H4 (cell line): ENCODE measurements around the gene GARS1. TPM values are rescaled to one million over a fixed set of nuclear protein-coding genes. Genes with fewer than 3 reads are reported as not detected.
"Not testable (repeated sequence)": the region's sequence is repeated elsewhere in the genome, so short reads cannot be mapped to it uniquely, and the experiment has no call there.

Experiments used
- DNase-seq: peaks from one replicate; pipeline ENCODE4 v3.0.0-alpha.2; 2015; ENCODE audit warnings: low spot score
- total RNA-seq: library from RNA; depleted of rRNA; stranded (reverse); fragments of >200 nt; shearing (Covaris generic); gene quantifications from 2 replicates; pipeline ENCODE4 v1.2.3, GENCODE V29; 2014

Gene GARS1
- total RNA-seq, 1 experiment from 2014 or later, result 405 TPM

DNA sequence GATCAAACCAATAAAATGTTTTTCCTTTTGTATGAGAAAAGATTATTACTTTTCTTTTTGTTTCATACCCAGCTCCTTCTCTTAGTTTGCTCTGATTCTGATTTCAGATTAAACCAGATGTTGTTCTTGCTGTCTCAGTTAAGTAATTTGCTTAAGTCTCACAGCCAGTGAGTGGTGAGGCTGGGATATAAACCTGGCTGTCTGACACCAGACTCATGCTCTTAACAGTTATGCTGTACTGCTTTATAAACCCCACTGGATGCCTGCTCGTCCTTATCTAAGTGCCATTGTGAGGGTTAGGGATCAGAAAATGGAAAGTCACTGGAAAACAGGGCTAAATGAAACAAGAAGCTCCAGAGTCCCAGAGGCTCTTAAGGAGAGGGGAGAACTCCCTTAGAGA is 24.3 kb downstream of the GARS1 start:
- no peak for DNase-seq

DNA sequence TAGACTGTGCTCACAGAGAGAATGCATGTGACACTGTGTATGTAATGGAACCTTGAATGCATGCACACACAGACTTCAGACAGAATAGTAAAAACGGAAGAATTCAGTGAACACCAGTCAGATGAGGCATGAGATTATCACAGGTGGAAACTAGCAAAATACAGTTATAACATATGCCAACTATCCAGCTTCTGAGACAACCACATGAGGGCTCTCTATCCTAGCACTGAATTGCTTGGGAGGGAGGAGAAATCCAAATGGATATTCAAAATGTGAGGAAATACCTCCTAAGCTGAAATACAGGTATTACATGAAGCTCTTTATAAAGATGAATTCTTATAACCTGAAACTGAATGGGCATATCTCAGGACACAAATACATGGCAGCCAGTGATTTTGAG is 30.6 kb downstream of the GARS1 start:
- DNase-seq, result no peak

DNA sequence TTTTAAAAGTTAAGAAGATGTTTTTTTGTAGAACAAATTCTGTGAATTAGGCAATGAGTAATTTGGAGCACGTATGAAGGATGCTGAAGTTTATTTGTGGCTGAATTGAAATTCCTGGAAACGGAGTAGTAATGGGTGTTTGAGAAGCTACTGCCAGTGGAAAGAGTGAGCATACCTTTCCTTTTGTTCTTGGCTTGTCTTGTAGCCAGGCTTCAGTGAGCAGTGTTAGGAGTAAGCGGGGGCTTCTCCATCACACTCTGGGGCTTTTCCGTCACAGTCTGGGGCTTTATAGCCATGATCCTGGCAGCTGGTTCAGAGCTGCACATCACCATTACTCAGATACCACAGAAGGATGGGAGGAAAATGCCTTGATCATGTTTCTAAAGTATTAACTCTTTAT is 32.3 kb downstream of the GARS1 start:
- no peak for DNase-seq

DNA sequence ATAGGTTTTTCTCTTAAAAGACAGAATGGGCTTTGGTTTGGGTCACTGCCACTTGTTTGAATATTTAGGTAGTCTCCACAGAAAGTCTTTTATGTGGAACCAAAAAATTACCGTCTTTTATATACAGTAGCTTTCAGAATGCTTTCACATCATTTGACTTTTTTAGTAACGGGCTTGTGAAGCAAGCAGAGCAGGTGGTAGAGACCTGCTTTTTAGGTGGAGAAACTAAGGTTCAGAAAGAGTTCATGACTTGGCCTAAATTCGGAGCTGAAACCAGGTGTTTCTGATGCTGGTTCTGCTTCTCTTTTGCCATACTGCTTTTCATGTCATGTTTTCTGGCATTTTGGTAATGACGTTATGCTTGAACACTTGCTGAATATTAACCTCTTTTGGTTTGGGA is 36.3 kb downstream of the GARS1 start:
- no peak for DNase-seq

DNA sequence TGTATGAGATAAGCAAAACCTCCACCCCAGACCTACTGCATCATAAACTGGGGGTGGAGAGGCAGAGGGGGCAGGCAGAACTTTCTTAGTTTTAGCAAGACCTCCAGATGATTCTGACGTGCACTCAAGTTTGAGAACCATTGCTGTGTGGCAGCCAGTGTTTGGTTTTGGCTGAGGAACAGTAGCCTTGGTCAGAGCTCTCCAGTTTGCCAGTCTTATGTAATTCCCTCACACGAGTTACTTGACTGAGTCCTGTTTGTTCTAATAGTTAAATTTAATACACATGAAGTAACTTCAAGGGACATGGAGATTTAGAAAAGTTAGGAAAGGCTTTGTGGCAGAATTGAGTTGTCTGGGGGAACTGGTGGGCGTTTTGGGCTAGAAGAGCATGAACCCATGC is 38.5 kb downstream of the GARS1 start:
- DNase-seq, result no peak

DNA sequence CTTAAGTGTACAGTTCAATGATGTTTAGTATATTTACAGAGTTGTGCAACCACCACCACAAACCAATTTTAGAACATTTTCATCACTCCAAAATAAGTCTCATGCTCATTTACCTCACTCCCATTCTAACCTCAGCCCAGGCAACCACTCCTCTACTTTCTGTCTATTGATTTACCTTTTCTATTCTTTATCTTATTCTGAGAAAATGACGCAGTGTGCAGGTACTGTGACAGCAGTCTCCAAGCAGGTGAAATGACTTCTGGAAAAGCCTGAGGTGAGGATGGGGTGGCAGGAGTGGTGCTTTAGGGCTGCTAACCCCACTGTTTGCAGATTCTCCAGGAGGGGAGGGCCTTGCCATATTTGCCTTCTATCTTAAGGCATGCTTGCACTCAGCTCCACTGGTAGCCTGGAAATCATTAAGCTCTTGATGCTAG is 39.5 kb downstream of the GARS1 start:
- DNase-seq, result no peak

DNA sequence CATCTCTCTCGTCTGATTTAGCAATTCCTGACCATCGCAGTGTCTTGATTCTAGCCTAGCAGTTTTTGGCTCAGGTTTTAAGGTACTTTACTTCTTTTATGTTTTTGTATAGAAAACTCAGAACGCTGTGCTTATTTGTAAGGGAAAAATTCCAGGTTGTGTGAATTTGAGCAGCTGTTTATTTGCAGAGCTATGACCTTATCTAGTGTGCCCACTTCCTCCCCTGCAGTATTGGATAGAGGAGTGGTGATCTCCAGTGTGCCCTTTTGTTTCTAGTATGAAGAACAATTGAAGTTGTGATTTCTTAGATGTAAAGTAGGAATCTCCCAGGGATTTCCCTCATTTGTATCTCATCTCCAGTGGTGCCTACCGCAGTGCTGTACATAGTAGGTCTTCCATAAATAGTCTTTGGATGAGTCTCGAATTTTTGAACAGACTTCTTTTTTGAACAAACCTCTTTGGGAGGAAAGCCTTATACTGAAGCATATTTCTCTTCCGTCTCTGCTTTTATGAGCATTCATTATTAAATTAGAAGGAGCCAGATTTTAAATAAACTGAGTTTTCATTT is 40.0 kb downstream of the GARS1 start:
- DNase-seq, result no peak

DNA sequence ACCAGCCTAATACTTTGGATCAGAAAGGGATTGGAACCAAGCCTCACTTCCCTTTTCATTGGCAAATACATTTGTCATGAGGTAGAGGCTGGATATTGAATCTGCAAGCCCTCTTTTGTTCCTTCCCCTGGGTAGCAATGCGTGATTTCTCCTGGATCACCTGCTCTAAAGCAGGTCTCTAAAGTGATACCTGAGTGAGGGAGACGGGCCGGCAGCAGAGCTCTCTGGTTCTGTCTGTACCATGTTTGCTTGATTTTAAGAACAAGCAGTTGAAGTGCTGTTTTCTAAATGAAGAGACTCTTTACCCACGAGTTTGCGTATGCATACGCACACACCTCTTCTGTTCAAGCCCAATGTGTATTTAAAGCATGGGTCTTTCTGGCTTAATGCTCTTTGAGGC is 41.1 kb downstream of the GARS1 start:
- DNase-seq, result no peak

DNA sequence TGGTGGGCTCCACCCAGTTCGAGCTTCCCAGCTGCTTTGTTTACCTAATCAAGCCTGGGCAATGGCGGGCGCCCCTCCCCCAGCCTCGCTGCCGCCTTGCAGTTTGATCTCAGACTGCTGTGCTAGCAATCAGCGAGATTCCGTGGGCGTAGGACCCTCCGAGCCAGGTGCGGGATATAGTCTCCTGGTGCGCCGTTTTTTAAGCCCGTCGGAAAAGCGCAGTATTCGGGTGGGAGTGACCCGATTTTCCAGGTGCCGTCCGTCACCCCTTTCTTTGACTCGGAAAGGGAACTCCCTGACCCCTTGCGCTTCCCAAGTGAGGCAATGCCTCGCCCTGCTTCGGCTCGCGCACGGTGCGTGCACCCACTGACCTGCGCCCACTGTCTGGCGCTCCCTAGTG is 47.6 kb downstream of the GARS1 start:
- not testable (repeated sequence) for DNase-seq

DNA sequence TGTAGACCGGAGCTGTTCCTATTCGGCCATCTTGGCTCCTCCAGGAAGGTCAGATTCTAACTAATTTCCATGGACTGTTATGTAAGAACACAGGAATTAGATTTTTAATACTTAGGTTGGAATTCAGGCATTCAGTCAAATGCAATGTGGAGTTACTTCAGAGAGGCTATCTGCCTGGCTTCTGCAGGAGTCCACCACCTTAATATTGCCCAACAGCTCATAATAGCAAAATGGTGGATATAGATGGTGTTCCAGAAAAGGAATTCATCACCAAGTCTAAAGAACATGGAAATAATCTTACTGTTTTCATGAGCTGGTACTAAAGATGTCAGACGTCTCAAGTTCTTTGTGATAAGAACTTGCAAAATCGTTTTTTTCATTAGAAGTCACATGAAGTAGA is 48.1 kb downstream of the GARS1 start:
- no peak for DNase-seq

DNA sequence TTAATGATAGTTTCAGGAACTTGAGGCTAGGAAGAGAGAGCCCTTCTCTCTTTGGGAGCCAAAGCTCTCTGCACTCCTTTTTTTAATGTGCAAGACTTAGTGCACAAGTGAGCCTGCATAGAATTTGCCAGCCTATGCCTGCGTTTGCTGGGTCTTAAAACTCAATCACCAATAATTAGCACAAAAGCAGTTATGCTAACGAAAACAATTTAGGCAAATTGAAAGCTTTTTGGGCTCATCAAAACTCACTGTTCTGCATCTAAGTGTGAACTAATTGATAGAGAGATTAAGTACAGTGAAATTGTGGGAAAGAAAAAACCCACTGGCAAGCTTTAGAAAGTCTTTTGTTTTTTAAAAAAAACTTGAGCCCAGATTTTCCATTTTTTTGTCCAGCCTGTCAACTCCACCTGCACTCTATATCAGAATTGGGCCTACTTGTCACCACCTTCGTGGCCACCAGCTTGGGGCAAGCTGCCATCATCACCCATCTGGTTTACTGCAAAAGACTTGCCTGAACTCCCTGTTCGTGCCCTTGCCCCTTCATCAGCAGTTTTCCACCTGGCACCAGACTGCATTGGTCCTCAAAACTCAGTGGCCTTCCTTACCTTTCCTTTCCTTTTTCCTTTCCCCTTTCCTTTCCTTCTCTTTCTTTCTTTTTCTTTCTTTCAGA is 49.7 kb downstream of the GARS1 start:
- no peak for DNase-seq

DNA sequence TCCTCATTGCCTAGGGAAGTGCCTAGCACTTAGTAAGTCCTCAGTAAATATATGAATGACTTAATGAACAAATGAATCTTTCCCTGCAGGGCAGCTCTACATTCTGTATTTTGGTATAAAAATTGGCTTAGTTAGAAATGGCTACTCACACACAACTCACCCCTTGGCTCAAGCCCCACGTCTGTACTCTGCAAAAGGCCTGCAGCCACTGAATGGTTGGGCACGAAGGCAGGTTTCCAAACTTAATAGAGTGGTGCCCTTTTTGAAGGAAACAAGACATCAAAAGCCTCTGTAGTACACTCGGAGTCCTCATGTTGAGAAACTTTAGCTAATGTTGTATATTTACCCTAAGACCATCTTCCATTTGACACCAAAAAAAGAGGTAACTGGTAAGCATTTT is 51.0 kb downstream of the GARS1 start:
- DNase-seq, result no peak

DNA sequence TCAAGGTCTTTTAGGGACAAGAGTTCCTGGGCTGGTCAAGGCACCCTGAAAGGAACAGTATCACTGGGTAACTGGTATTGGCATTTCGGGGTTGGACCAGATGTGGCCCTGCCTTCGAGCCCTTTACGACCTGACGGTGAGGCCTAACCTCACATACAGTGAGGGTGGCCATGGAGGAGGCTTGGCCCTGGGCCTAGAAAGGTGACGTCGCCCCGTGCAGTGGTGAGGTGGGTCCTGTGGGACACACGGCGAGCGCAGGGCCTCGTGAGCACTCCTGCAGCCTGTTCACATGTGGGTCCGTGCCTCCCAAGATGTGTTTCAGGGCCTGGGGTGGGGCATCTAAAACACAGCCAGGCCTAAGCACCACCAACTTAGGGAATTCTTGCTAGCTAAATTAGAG is 51.5 kb downstream of the GARS1 start:
- DNase-seq, result no peak

DNA sequence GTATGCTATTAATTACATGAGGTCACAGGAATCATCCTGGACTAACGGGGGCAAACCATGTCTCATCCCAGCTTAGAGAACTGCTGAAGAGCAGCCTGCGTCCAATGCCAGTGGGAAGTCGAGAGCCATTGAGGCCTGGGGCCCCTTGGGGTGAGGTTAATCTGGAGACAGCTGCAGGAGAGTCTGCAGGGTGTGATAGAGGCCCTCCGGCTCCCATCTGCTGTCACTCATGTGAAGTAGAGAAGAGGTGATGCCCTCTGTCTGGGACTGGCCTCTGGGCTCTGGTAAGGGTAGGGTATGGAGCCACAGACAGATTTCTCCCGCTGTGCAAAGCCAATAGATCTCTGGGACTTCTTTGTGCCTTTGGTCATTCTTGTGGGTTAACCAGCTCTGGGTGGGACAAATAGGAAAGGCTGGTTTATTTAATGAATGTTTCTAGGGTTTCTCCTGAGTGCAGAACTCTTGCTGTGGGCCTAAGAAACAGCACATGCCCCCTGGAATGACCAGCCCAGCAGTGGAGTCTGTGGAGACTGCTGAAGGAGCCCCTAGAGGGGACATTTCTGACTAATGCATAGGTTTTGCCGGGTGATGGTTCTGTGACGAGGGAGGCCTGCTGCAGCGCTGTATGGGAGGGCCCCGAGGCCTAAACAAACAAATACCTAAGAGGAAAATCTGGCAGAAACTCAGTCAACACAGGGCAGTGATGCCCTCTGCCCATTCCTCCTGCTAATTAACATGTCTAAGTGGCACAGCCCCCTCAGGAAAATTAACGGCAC is 53.1 kb downstream of the GARS1 start:
- no peak for DNase-seq

DNA sequence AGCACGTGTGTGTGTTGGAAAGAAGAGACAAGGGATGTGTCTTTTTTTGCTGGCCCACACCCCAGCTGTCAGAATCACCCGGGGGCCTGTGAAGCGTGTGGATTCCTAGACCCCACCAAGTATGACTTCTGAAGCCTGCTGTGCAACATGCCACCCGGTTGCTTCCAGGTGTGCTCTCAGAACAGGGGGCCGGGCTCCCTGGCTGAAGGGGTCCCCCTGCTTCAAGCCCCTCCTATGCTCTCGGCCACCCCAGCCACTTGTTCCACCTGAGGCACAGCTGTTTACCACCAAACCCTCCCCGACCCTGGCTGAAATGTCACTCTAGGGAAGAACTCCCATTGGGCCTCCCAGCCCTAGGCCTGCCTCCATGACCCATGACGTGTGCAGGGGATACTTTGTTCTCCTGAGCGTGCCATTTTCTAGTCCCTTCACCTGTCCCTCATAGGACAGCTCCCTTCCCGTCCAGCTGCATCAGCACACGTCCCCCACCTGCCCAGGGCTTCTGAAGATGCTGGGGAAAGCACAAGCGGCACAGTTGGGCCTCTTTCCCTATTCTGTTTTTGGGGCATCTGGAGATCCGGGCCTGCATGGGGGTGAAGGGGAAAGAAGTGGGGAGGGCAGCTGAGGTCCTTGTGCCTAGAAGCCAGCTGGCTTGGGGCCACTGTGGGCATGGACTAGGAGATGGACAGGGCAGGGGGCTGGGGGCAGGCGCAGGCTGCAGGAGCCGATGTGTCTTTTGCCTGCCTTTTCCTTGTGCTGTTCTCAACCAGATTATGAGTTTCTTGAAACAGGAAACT is 54.3 kb downstream of the GARS1 start:
- DNase-seq, result no peak

DNA sequence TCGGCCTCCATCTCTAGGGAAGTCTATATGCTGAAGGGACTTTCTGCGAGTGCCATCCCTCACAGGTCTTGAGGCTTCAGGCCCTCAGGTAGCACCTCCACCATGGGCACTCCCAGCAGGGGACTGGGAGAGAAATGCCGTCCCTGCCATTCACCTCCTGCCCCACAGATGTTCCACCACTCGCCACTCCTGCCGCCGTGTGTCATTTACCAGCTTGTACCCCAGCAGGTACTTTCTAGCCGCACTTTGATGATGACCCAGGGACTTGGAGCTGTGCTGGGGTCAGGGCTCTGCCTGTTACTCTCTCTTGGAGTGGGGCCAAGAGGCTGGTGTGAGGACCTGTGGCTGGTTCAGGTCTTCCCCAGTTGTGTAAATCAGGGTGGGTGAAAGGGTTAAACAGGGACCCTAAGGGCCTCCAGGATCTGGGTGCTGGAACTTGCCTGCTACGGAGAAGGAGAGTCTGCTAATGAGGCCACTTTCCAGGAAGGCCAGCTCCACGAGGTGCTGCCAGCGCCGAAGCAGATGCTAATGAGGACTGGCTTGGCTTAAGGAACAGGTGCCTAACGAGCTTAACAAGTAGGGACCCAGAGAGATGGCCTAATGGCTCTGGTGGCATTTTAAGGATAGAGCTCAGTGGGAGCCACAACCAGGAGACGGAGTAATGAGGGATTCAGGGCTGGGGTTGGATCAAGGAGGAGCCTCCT is 55.2 kb downstream of the GARS1 start:
- no peak for DNase-seq

DNA sequence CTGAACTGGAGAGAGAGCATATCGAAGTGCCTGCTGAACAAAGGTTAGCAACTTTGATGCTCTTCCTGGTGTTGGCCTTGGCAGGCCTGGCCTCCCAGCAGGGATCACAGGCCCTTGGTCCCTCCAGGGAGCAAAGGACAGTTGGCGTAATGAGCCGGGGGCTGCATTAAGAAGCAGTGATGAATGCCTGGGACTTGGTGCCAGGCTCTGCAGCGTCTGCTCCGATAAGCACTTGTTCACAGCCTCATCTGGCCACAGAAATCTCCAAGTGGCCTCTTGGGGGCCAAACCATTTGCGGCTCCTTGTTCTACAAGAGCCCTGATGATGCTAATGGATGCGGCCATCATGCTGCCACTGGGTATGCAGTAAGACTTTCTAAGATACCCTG is 55.7 kb downstream of the GARS1 start:
- DNase-seq, result no peak

DNA sequence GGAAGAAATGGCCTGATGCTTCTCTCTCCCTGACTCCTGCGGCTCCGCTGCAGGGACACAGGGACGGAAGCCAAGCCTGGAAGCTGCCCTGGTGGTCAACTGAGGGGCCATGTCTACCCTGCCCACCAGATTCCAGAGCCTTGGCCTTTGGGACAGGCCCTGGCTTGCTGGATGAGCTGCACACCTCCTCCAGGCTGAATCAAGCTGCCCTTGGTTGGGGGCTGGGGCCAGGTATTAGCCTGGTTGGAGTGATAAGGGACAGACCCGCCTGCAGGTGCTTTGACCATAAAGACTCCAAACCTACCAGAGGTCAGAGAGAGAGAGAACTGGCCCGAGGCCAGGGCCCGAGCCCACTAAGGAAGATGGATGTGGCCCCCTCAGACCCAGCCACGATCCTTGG is 57.5 kb downstream of the GARS1 start:
- no peak for DNase-seq

DNA sequence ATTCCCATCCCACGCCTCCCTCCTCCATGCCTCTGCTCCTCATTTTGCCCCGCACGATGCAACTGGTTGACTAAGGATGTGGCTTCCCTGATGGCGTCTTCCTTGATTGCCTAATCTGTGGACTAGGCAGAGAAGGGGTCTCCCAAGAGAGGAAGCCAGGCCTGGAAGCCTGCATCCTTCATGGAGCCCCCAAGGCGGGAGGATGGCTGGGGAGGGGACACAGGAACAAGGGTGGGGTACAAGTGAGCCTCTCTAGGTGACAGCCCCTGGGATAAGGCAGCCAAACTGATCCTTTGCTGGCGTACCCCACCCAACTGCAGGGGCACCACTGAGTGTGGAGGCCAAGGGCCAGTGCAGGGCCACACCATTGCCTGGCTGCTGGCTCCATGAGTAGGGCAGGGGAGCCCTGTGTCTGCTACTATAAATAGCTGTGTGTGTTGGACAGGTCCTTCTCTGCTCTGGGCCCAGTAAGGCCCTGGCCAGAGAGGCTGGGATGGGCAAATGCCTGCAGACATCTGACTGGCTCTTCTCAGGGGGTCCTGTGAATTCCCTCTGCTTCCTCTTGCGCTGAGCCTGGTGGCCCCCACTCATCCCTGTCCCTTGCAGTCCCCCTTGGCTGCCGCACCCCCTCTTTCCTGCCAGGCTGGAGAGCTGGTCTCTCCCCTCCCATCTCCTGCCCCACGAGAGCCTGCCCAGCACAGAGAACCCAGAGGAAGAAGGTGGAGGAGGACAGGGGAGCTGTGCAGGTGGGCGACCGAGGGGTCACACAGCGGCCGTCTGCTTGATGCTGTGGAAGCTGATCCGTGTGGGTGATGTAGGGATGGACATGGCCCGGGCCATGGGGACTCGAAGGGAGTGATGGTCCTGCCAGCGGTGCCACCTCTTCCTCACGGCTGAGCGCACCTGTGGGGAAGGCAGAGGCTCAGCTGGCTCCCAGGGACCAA is 58.3 kb downstream of the GARS1 start:
- DNase-seq, result no peak

DNA sequence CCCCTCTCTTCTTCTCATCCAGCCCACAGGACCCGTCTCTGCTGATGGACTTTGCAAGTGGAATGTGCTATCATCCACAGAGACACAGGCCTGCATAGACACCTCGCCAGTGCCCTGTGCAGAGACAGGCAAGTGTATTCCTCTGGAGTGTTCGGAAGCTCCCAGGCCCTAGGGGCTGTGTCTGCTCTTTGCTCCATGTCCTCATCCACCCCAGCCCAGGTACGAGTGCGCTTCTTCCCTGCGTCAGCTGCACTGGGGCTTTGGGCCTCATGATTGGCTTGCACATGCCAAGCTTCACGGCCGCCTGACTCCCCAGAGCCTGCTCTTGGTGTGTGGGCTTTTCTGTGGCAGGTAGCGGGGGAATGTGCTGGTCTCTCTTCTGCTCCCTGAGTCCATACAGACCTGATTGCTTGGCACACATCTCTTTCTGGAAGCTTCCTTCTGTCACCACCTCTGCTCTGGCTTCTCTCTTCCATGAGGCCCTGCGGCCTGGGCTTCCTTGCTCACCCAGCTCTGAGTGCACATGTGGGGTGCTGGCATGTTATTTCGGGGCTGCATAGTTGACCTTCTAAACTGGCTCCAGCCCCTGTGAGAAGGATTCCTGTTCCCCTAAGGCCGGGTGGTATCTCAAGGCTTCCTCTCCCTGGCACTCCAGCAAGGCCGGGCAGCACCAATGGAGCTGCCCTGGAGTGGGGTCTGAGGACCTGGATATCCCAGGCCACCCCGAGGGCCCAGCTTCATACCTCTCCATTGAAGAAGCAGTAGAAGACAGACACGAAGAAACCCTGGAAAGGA is 59.8 kb downstream of the GARS1 start:
- DNase-seq, result no peak
